GM23338 (cell line): ENCODE results near the gene SURF4. TPM values are rescaled to one million over a fixed set of nuclear protein-coding genes. Genes with fewer than 3 reads are reported as not detected.

Experiments used
- ATAC-seq: fragments of 200-7000 bp; cut with Tn5 transposase; 3 replicates; pipeline ENCODE4 v1.9.1; 2020
- DNase-seq: peaks from one replicate; pipeline ENCODE4 v3.0.0-alpha.2; 2015; ENCODE audit warnings: low spot score
- H2AFZ ChIP-seq: fragments of 200-600 bp; sonication (generic); 2 replicates; pipeline ENCODE4 v1.8.0; 2016; ENCODE audit warnings: antibody characterized with exemption, mild to moderate bottlenecking, moderate library complexity
- H3F3A ChIP-seq: fragments of 200-600 bp; sonication (generic); replicated peaks from 2 replicates; pipeline ENCODE4 v1.8.0; 2017; ENCODE audit warnings: antibody characterized with exemption, mixed run types, low read depth
- H3K27ac ChIP-seq: fragments of 200-600 bp; sonication (generic); 2 replicates; pipeline ENCODE4 v1.6.1; 2016; ENCODE audit warnings: low read depth
- H3K27me3 ChIP-seq: fragments of 200-600 bp; sonication (generic); 2 replicates; pipeline ENCODE4 v1.8.0; 2016; ENCODE audit warnings: mild to moderate bottlenecking, mixed run types, moderate library complexity; ENCODE audit not compliant: insufficient read depth
- H3K36me3 ChIP-seq: fragments of 200-600 bp; sonication (generic); 2 replicates; pipeline ENCODE4 v1.8.0; 2016; ENCODE audit warnings: mild to moderate bottlenecking; ENCODE audit not compliant: insufficient read depth
- H3K4me1 ChIP-seq: fragments of 200-600 bp; sonication (generic); 2 replicates; pipeline ENCODE4 v1.8.0; 2016; ENCODE audit warnings: mild to moderate bottlenecking, moderate library complexity; ENCODE audit not compliant: insufficient read depth
- H3K4me2 ChIP-seq: fragments of 200-600 bp; sonication (generic); 2 replicates; pipeline ENCODE4 v1.7.1; 2017; ENCODE audit warnings: mixed run types
- H3K4me3 ChIP-seq: fragments of 200-600 bp; sonication (generic); 2 replicates; pipeline ENCODE4 v1.6.1; 2016; ENCODE audit warnings: mixed run types
- H3K79me2 ChIP-seq: fragments of 200-600 bp; sonication (generic); replicated peaks from 2 replicates; pipeline ENCODE4 v1.8.0; 2017; ENCODE audit warnings: mild to moderate bottlenecking; ENCODE audit not compliant: insufficient read depth
- H3K9me2 ChIP-seq: fragments of 200-600 bp; sonication (generic); 2 replicates; pipeline ENCODE4 v1.8.0; 2017; ENCODE audit not compliant: insufficient read depth
- H4K20me1 ChIP-seq: fragments of 200-600 bp; sonication (generic); replicated peaks from 2 replicates; pipeline ENCODE4 v1.8.0; 2017; ENCODE audit warnings: mild to moderate bottlenecking; ENCODE audit not compliant: insufficient read depth
- H3K27ac Mint-ChIP-seq: 2 replicates; pipeline ENCODE4 v1.8.0; 2020; ENCODE audit warnings: inconsistent platforms, mild to moderate bottlenecking, moderate library complexity, mixed read lengths
- H3K27me3 Mint-ChIP-seq: 3 replicates; pipeline ENCODE4 v1.8.0; 2022; ENCODE audit warnings: low read depth, mild to moderate bottlenecking, moderate library complexity, mixed read lengths, inconsistent platforms; ENCODE audit not compliant: insufficient read depth, poor library complexity
- H3K36me3 Mint-ChIP-seq: 3 replicates; pipeline ENCODE4 v1.8.0; 2021; ENCODE audit warnings: low read depth, mild to moderate bottlenecking, inconsistent platforms, moderate library complexity, mixed read lengths
- H3K4me1 Mint-ChIP-seq: 3 replicates; pipeline ENCODE4 v1.8.0; 2020; ENCODE audit warnings: mild to moderate bottlenecking, inconsistent platforms, mixed read lengths
- H3K4me3 Mint-ChIP-seq: 3 replicates; pipeline ENCODE4 v1.8.0; 2021; ENCODE audit warnings: moderate library complexity, mild to moderate bottlenecking, inconsistent platforms, mixed read lengths
- H3K9me3 Mint-ChIP-seq: 3 replicates; pipeline ENCODE4 v1.8.0; 2020; ENCODE audit warnings: moderate library complexity, mild to moderate bottlenecking, inconsistent platforms, mixed read lengths
- CREB1 ChIP-seq: fragments of 250-450 bp; sonication (Bioruptor Pico); IDR thresholded peaks from 2 replicates; pipeline ENCODE4 v1.5.0; 2020; ENCODE audit warnings: low read depth, mild to moderate bottlenecking, moderate library complexity
- CTCF ChIP-seq, 2 experiments: fragments of 200-600 bp in 1 of 2; sonication (generic) in 1 of 2; conservative IDR thresholded peaks; 2 replicates each; pipeline versions ENCODE4 v1.5.1 to v1.6.1; 2016 to 2017; ENCODE audit warnings: antibody characterized with exemption in 2 of 2, low read depth in 2 of 2, mild to moderate bottlenecking in 2 of 2, moderate library complexity in 1 of 2
- ETS1 ChIP-seq: IDR thresholded peaks from 2 replicates; pipeline ENCODE4 v1.6.1; 2016; ENCODE audit warnings: antibody characterized with exemption
- EZH2 ChIP-seq: fragments of 200-600 bp; sonication (generic); IDR thresholded peaks from one replicate; pipeline ENCODE4 v1.8.0; 2017; ENCODE audit warnings: antibody characterized with exemption, mild to moderate bottlenecking, low read depth; ENCODE audit not compliant: unreplicated experiment
- EZH2phosphoT487 ChIP-seq: fragments of 200-600 bp; sonication (generic); IDR thresholded peaks from one replicate; pipeline ENCODE4 v1.8.1; 2018; ENCODE audit warnings: antibody characterized with exemption; ENCODE audit not compliant: unreplicated experiment
- JUNB ChIP-seq: IDR thresholded peaks from one replicate; pipeline ENCODE4 v1.6.1; 2016; ENCODE audit warnings: antibody characterized with exemption; ENCODE audit not compliant: unreplicated experiment
- NANOG ChIP-seq: IDR thresholded peaks from 2 replicates; pipeline ENCODE4 v1.6.1; 2016; ENCODE audit warnings: antibody characterized with exemption, borderline replicate concordance
- POLR2AphosphoS5 ChIP-seq: IDR thresholded peaks from 2 replicates; pipeline ENCODE4 v1.6.1; 2016; ENCODE audit warnings: antibody characterized with exemption, low read depth
- REST ChIP-seq: IDR thresholded peaks from one replicate; pipeline ENCODE4 v1.6.1; 2018; ENCODE audit warnings: antibody characterized with exemption; ENCODE audit not compliant: unreplicated experiment
- STAT1 ChIP-seq: IDR thresholded peaks from one replicate; pipeline ENCODE4 v1.6.1; 2016; ENCODE audit warnings: antibody characterized with exemption; ENCODE audit not compliant: unreplicated experiment
- ZNF114 ChIP-seq: fragments of 250-450 bp; sonication (Bioruptor Pico); IDR thresholded peaks from 2 replicates; pipeline ENCODE4 v1.5.0; 2020; ENCODE audit warnings: mild to moderate bottlenecking, moderate library complexity
- ZNF331 ChIP-seq: fragments of 250-450 bp; sonication (Bioruptor Pico); IDR thresholded peaks from 2 replicates; pipeline ENCODE4 v1.5.0; 2020; ENCODE audit warnings: low read depth, mild to moderate bottlenecking, moderate library complexity
- ZNF462 ChIP-seq: fragments of 250-450 bp; sonication (Bioruptor Pico); IDR thresholded peaks from 2 replicates; pipeline ENCODE4 v1.5.0; 2020; ENCODE audit warnings: mild to moderate bottlenecking, moderate library complexity
- polyA plus RNA-seq: library from polyadenylated mRNA; unstranded; fragments of >200 nt; fragmentation: Nextera tagmentation; extraction: Ambion mirVana; gene quantifications from 2 replicates; pipeline ENCODE4 v1.2.1, GENCODE V29; 2016
- total RNA-seq: library from RNA; depleted of rRNA; stranded (reverse); fragments of >200 nt; shearing (Covaris generic); gene quantifications from 2 replicates; pipeline ENCODE4 v1.2.3, GENCODE V29; 2014

Gene SURF4
- total and polyA plus RNA-seq, 2 experiments from 2014 or later, result 66.3 to 242 TPM

DNA sequence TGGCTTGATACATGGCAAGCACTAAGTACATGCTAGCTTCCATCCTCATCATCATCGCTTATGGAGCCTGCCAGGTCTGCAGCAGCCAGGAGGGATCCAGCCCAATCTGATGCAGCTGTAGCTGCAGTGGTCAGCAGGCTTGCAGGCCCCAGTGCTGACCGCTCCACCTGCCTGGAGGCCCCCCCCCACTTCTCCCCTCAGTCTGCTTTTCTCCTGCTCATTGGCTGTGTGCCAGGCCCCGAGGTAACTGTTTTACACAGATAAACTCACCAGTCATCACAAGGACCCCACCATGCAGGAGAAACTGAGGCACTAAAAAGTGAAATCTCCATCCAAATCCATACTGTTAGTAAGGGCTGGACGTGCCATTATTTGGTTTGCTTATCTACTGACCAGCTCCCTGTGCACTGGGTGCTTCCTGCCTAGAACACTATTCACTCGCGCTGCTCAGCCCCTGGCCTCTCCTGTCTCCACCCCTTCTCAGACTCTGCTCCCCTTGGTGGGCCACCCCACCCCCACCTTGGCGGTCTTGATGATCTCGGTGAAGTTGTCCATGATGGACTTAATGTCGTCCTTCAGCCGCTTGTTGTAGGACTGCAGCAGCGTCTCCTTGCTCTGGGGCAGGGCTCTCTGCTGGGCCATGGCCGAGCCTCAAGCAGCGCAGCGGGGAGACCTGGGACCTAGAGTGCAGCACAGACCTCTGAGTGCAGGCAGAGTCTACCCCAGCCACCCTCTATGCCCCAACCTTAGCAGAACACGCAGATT is 29.7 kb downstream of the SURF4 start:
- H4K20me1 ChIP-seq, result peaks cover 47% of the 10 kb centered on the region
- no peak for DNase-seq
- Mint-ChIP-seq H3K36me3 (peaks cover 87% of the 10 kb centered on the region), H3K9me3 (no peaks in the 10 kb centered on the region; the same call in 1 of the 3 replicates), H3K27me3 (peaks cover 25% of the 10 kb centered on the region), H3K4me1 (peaks cover 27% of the 10 kb centered on the region), H3K4me3 (peak overlapping the region; percentile 94), H3K27ac (no peak overlapping the region)
- H3K4me2 ChIP-seq, result peak overlapping the region; percentile 97
- no peaks in the 10 kb centered on the region for H3K27me3 ChIP-seq
- H3F3A ChIP-seq, result peaks cover 41% of the 10 kb centered on the region
- no peak overlapping the region for H2AFZ ChIP-seq
- peak overlapping the region; percentile 98 for H3K4me3 ChIP-seq
- H3K79me2 ChIP-seq, result peaks cover 43% of the 10 kb centered on the region
- peaks cover 34% of the 10 kb centered on the region for H3K36me3 ChIP-seq
- H3K4me1 ChIP-seq, result peaks cover 16% of the 10 kb centered on the region
- TF ChIP-seq ZNF462, result no peak
- no peak for TF ChIP-seq CREB1
- TF ChIP-seq STAT1, result no peak
- TF ChIP-seq EZH2, result no peak
- TF ChIP-seq ZNF331 (CRISPR knock-in tag), result no peak
- TF ChIP-seq REST, result no peak
- TF ChIP-seq ZNF114 (CRISPR knock-in tag), result no peak
- no peak for TF ChIP-seq NANOG
- no peak for TF ChIP-seq EZH2phosphoT487
- no peak for TF ChIP-seq POLR2AphosphoS5
- no peak for TF ChIP-seq JUNB
- TF ChIP-seq CTCF (conservative IDR thresholded peaks at IDR 0.05; ENCODE audit: low read depth in 2 of 2), result no peak
- TF ChIP-seq ETS1, result no peak
- no peak for ATAC-seq
- no peak overlapping the region for H3K27ac ChIP-seq
- H3K9me2 ChIP-seq, result no peaks in the 10 kb centered on the region
